ENCODE data around the gene LIMA1.
"Not testable (repeated sequence)": the region's sequence is repeated elsewhere in the genome, so short reads cannot be mapped to it uniquely, and the experiment has no call there.

Gene LIMA1

GRCh38 chr12:50314636-50315312, 31.5 kb upstream of the LIMA1 start:
- H3K36me3 ChIP-seq, result no peaks in the 10 kb centered on the region
- no peak overlapping the region for H3K27ac ChIP-seq
- no peaks in the 10 kb centered on the region for H3K27me3 ChIP-seq
- H3K4me1 ChIP-seq, result no peaks in the 10 kb centered on the region
- no peak overlapping the region for H3K4me3 ChIP-seq
- TF ChIP-seq Cebpa-rat (IDR thresholded peaks at IDR 0.05), result no peak
- no peaks in the 10 kb centered on the region for H3K9me3 ChIP-seq (replicated peaks in 1 of 11)
- H3K9ac ChIP-seq, result no peak overlapping the region
- no peak overlapping the region for H3K4me2 ChIP-seq
- no peaks in the 10 kb centered on the region for H4K20me1 ChIP-seq

GRCh38 chr12:50313971-50314370, 30.7 kb upstream of the LIMA1 start:
- not testable (repeated sequence) for H3K27me3 ChIP-seq; H3K4me2 ChIP-seq; H3K27ac ChIP-seq; H3K4me3 ChIP-seq; H3K9ac ChIP-seq; H3K4me1 ChIP-seq; H3K9me3 ChIP-seq (replicated peaks in 1 of 11); H3K36me3 ChIP-seq; H4K20me1 ChIP-seq

DNA sequence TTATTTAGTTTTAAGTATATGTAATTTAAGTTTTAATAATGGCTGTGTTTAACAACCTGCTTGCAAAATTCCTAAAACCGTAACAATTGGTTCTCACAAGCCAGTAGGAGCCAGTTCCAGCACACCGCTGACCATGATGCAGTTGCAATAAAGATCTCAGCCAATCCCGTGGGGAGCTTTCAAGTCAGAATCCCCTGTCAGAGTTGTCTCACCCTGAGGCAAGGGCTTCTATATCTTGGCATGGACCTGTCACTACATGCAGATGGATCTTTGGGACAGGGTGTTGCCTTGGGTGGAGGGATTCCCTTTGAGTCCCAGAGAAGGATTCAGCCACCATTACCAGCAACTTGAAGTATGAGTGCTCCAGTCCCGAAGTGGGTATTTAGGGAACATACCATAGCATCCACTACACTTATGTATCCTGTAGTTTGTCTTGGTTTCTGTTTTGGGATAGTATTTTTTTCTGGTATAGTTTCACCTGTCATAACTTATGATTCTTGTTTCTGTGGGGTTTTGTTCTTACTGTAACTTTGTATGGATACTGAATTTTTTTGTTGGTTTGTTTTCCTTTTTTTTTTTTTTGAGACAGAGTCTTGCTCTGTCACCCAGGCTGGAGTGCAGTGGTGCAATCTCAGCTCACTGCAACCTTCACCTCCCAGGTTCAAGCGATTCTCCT, 30.1 kb upstream of the LIMA1 start:
- H3K4me2 ChIP-seq, result no peak overlapping the region
- TF ChIP-seq Cebpa-rat (IDR thresholded peaks at IDR 0.05), result no peak
- H3K36me3 ChIP-seq, result no peaks in the 10 kb centered on the region
- H3K27me3 ChIP-seq, result no peaks in the 10 kb centered on the region
- no peak overlapping the region for H3K27ac ChIP-seq
- H3K4me1 ChIP-seq, result no peaks in the 10 kb centered on the region
- H4K20me1 ChIP-seq, result no peaks in the 10 kb centered on the region
- no peak overlapping the region for H3K4me3 ChIP-seq
- no peak overlapping the region for H3K9ac ChIP-seq
- H3K9me3 ChIP-seq (replicated peaks in 1 of 11), result no peaks in the 10 kb centered on the region

DNA sequence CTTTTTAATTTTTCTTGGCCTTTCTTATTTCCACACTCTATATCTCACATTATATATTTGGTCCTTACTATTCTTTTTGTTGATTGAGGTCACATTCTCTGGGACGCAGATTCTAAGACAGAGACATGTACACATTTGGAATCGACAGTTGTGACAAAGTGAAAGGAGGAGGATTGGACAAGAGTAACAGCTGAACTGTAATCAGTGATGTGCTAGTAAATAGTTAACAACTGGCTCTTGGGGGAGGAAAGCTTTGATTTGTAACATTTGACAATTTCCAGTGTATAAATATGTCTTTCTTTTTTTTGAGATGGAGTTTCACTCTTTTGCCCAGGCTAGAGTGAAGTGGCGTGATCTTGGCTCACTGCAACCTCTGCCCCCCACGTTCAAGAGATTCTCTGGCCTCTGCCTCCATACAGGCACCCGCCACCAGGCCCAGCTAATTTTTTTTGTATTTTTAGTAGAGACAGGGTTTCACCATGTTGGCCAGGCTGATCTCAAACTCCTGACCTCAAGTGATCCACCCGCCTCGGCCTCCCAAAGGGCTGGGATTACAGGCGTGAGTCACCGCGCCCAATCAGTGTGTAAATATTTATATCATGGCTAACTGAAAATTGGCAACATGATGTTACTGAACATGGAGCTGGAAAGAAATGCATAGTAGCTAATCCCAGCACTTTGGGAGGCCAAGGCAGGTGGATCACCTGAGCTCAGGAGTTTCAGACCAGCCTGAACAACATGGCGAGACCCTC, 28.7 kb upstream of the LIMA1 start:
- not testable (repeated sequence) for H3K4me3 ChIP-seq; H3K9me3 ChIP-seq (replicated peaks in 1 of 11); H4K20me1 ChIP-seq; H3K36me3 ChIP-seq; H3K4me2 ChIP-seq; H3K27ac ChIP-seq; H3K4me1 ChIP-seq; H3K9ac ChIP-seq; H3K27me3 ChIP-seq

DNA sequence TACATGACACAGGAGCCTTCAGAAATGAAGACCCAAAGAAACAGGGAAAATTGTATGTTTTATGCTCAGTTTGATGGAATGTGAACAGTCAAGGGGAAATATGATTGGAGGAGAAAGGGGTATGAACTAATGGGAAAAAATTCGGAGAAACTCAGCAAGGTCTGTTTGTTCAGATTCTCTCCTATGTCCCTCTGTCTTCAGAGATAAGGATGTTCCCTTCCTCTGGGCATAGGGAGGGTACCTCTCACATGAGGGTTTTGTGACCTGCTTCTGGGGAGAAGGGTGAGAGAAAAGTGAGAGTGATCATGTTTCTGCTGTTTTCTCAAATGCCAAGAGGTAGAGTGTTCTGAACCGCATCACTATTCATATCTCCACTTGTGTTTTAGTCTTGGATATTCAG, 26.6 kb upstream of the LIMA1 start:
- H3K4me3 ChIP-seq, result no peak overlapping the region
- H3K9ac ChIP-seq, result no peak overlapping the region
- no peak for TF ChIP-seq Cebpa-rat (IDR thresholded peaks at IDR 0.05)
- no peaks in the 10 kb centered on the region for H3K4me1 ChIP-seq
- H4K20me1 ChIP-seq, result no peaks in the 10 kb centered on the region
- H3K4me2 ChIP-seq, result no peak overlapping the region
- H3K36me3 ChIP-seq, result no peaks in the 10 kb centered on the region
- no peak overlapping the region for H3K27ac ChIP-seq
- no peaks in the 10 kb centered on the region for H3K27me3 ChIP-seq
- H3K9me3 ChIP-seq (replicated peaks in 1 of 11), result no peaks in the 10 kb centered on the region

DNA sequence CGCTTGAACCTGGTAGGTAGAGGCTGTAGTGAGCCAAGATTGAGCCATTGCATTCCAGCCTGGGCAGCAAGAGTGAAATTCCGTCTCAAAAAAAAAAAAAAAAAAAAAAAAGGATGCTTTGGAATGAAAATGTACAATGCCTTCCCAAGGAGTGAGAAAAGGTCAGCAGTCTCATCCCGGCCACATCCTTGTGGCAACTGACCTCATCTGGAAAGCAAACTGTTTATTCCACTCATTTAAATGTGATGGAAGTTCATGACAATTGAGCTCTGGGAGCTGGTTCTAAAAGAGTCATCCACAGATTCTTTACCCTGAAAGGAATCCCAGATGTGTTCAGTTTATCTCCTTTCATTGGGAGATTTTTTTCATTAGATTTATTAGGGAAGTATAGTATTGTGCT, 19.4 kb upstream of the LIMA1 start:
- Histone ChIP-seq H3K9me3 (replicated peaks in 1 of 11) (no peaks in the 10 kb centered on the region), H3K27ac (no peak overlapping the region), H3K4me2 (no peak overlapping the region), H3K9ac (no peak overlapping the region), H3K4me3 (no peak overlapping the region), H3K4me1 (peaks cover 0 to 8% (median 0%) of the 10 kb centered on the region in 10 experiments; a peak in 6 of 20 replicates), H4K20me1 (no peaks in the 10 kb centered on the region), H3K27me3 (no peaks in the 10 kb centered on the region), H3K36me3 (no peaks in the 10 kb centered on the region)
- no peak for TF ChIP-seq Cebpa-rat (IDR thresholded peaks at IDR 0.05)

GRCh38 chr12:50297996-50298395, 14.7 kb upstream of the LIMA1 start:
- peak overlapping the region in 3 of 11 experiments; percentile 55 to 84 (median 81); a peak in 5 of 22 replicates for H3K4me2 ChIP-seq
- no peak overlapping the region for H3K9ac ChIP-seq
- 0 out of 22 replicates have a peak, but pooled peaks cover 0 to 7% (median 0%) of the 10 kb centered on the region in 11 experiments for H3K36me3 ChIP-seq
- no peaks in the 10 kb centered on the region for H4K20me1 ChIP-seq
- H3K27ac ChIP-seq, result no peak overlapping the region
- no peak overlapping the region for H3K4me3 ChIP-seq
- H3K4me1 ChIP-seq, result peaks cover 0 to 35% (median 7%) of the 10 kb centered on the region in 10 experiments; a peak in 10 of 20 replicates
- no peak for TF ChIP-seq Cebpa-rat (IDR thresholded peaks at IDR 0.05)
- no peaks in the 10 kb centered on the region for H3K27me3 ChIP-seq
- H3K9me3 ChIP-seq (replicated peaks in 1 of 11), result no peaks in the 10 kb centered on the region

GRCh38 chr12:50297027-50297426, 13.7 kb upstream of the LIMA1 start:
- Histone ChIP-seq H3K4me2 (peak overlapping the region in 4 of 11 experiments; percentile 38 to 84 (median 68); a peak in 7 of 22 replicates), H4K20me1 (no peaks in the 10 kb centered on the region), H3K4me1 (peaks cover 0 to 35% (median 7%) of the 10 kb centered on the region in 10 experiments; a peak in 10 of 20 replicates), H3K36me3 (0 out of 22 replicates have a peak, but pooled peaks cover 0 to 7% (median 0%) of the 10 kb centered on the region in 11 experiments), H3K9me3 (replicated peaks in 1 of 11) (peaks cover under 1 to 9% (median 5%) of the 10 kb centered on the region in 11 experiments; a peak in 15 of 22 replicates), H3K27ac (no peak overlapping the region), H3K4me3 (no peak overlapping the region), H3K27me3 (no peaks in the 10 kb centered on the region), H3K9ac (no peak overlapping the region)
- TF ChIP-seq Cebpa-rat (IDR thresholded peaks at IDR 0.05), result no peak

- 0 out of 22 replicates have a peak, but pooled peaks cover 0 to 7% (median 0%) of the 10 kb centered on the region in 11 experiments for H3K36me3 ChIP-seq
- no peak overlapping the region for H3K4me3 ChIP-seq
- H3K27ac ChIP-seq, result no peak overlapping the region
- peaks cover 0 to 35% (median 7%) of the 10 kb centered on the region in 10 experiments; a peak in 10 of 20 replicates for H3K4me1 ChIP-seq
- no peak for TF ChIP-seq Cebpa-rat (IDR thresholded peaks at IDR 0.05)
- H3K4me2 ChIP-seq, result peak overlapping the region in 4 of 11 experiments; percentile 38 to 84 (median 68); a peak in 7 of 22 replicates
- peaks cover 5 to 14% (median 10%) of the 10 kb centered on the region in 11 experiments for H3K9me3 ChIP-seq (replicated peaks in 1 of 11)
- no peaks in the 10 kb centered on the region for H3K27me3 ChIP-seq
- H4K20me1 ChIP-seq, result no peaks in the 10 kb centered on the region
- no peak overlapping the region for H3K9ac ChIP-seq
Observed at GRCh38 chr12:50296554-50296953, 13.2 kb upstream of the LIMA1 start.

Measured in BLaER1 treated with 17β-estradiol and CSF1 and Interleukin-3, amounts not matched to agents 10 nM and 100 nM (cell line).